ENCODE results near the gene SCFD2. TPM values are rescaled to one million over a fixed set of nuclear protein-coding genes. Genes with fewer than 3 reads are reported as not detected.

Gene SCFD2
- polyA plus RNA-seq, 1 donor from 2014 or later = 5.0 TPM

DNA sequence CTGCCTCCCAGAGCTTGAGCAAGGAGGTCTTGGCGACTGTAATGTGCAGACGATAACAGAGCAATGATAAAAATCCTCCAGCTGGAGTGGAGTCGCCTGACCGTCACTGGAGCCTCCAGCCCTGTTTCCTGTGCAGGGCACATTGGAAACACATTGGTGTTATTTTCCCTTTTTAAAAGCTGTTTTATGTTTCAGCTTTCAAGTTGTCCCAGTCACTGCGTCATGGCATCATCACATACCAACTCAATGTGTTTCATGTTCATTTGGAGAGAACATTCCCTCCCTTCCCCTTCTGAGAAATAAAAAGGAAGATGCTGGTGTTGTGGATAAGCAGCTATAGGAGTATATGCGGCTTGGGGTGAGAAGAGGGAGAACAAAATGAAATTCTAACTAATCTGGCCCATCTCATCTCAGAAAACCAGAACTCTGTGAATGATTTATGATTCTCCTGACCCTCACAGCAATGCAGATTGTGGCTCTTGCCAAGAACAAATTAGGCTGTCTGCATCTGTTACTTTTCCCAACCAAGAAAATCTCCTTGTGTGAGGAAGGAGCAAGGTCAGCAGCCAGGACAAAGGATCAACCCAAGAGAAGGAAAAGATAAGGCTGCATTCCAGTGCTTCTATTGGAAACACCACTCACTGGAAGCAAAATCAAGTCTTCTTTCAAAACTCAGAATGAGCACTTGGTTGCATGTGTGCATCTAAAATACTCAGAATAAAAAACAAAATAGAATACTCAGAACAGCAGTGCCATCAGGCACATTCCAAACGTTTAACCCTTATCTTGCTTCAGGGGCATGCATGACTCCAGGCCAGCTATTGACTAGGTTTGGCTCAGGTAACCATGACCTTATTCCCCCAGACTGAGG is 369.4 kb downstream of the SCFD2 start:
- H3K27me3 ChIP-seq (ENCODE audit: insufficient read depth, low read depth, low read length) = no peaks in the 10 kb centered on the region
- H2AFZ ChIP-seq (ENCODE audit: low read depth, low read length) = no peak overlapping the region
- H3K9ac ChIP-seq (ENCODE audit: low read length) = no peak overlapping the region
- H3K9me3 ChIP-seq (ENCODE audit: low read length) = no peaks in the 10 kb centered on the region
- H3K4me2 ChIP-seq (ENCODE audit: low read length) = no peak overlapping the region
- no peak for TF ChIP-seq SMC3 (conservative IDR thresholded peaks at IDR 0.05; ENCODE audit: poor library complexity)
- TF ChIP-seq, protein P1, sequence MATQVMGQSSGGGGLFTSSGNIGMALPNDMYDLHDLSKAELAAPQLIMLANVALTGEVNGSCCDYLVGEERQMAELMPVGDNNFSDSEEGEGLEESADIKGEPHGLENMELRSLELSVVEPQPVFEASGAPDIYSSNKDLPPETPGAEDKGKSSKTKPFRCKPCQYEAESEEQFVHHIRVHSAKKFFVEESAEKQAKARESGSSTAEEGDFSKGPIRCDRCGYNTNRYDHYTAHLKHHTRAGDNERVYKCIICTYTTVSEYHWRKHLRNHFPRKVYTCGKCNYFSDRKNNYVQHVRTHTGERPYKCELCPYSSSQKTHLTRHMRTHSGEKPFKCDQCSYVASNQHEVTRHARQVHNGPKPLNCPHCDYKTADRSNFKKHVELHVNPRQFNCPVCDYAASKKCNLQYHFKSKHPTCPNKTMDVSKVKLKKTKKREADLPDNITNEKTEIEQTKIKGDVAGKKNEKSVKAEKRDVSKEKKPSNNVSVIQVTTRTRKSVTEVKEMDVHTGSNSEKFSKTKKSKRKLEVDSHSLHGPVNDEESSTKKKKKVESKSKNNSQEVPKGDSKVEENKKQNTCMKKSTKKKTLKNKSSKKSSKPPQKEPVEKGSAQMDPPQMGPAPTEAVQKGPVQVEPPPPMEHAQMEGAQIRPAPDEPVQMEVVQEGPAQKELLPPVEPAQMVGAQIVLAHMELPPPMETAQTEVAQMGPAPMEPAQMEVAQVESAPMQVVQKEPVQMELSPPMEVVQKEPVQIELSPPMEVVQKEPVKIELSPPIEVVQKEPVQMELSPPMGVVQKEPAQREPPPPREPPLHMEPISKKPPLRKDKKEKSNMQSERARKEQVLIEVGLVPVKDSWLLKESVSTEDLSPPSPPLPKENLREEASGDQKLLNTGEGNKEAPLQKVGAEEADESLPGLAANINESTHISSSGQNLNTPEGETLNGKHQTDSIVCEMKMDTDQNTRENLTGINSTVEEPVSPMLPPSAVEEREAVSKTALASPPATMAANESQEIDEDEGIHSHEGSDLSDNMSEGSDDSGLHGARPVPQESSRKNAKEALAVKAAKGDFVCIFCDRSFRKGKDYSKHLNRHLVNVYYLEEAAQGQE (IDR thresholded peaks at IDR 0.05; ENCODE audit: borderline replicate concordance) = no peak
- TF ChIP-seq, protein P2, sequence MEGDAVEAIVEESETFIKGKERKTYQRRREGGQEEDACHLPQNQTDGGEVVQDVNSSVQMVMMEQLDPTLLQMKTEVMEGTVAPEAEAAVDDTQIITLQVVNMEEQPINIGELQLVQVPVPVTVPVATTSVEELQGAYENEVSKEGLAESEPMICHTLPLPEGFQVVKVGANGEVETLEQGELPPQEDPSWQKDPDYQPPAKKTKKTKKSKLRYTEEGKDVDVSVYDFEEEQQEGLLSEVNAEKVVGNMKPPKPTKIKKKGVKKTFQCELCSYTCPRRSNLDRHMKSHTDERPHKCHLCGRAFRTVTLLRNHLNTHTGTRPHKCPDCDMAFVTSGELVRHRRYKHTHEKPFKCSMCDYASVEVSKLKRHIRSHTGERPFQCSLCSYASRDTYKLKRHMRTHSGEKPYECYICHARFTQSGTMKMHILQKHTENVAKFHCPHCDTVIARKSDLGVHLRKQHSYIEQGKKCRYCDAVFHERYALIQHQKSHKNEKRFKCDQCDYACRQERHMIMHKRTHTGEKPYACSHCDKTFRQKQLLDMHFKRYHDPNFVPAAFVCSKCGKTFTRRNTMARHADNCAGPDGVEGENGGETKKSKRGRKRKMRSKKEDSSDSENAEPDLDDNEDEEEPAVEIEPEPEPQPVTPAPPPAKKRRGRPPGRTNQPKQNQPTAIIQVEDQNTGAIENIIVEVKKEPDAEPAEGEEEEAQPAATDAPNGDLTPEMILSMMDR (IDR thresholded peaks at IDR 0.05; ENCODE audit: poor library complexity, severe bottlenecking) = no peak
- no peak for TF ChIP-seq POLR2AphosphoS5 (IDR thresholded peaks at IDR 0.05)
- H3K36me3 ChIP-seq (ENCODE audit: insufficient read depth, low read length) = no peaks in the 10 kb centered on the region
- no peaks in the 10 kb centered on the region for H4K20me1 ChIP-seq (ENCODE audit: insufficient read depth)
- H3K79me2 ChIP-seq (replicated peaks; ENCODE audit: insufficient read depth, low read length) = no peaks in the 10 kb centered on the region
- H3K9me2 ChIP-seq (ENCODE audit: insufficient read depth, low read length) = no peaks in the 10 kb centered on the region
- no peak overlapping the region for H3K4me3 ChIP-seq (ENCODE audit: low read length)
- H3K27ac ChIP-seq (ENCODE audit: low read length) = no peak overlapping the region
- no peaks in the 10 kb centered on the region for H3F3A ChIP-seq (ENCODE audit: insufficient read depth, low read length, poor library complexity, severe bottlenecking)

DNA sequence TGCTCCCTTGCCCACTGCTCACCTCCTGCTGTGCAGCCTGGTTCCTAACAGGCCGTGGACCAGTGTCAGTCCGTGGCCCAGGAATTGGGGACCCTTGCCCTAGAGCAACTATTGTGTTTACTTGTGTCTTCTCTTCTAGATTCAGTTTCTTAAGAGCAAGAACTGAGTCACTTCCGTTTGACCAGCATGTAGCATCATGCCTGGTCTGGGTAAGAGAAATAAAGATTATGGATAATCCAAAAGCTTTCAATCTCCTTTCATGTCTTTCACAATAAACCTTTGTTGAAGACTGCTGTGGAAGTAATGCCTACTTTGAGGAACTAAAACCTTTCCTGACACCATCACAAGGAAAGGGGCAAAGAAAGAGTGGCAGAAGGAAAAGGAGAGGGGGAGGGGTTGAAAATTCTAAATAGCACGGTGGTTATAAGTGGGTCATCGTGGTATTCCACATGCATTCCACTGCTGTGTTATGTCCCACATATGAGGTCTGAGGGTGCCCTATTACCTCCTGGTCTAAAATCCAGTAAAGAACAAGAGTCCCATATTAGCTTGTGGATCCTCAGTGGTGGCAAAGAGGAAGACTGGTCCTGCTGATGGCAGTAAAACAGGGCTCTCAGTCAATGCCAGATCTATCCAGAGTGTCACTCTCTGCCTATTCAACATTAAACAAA is 370.4 kb downstream of the SCFD2 start:
- H2AFZ ChIP-seq (ENCODE audit: low read depth, low read length) = no peak overlapping the region
- no peaks in the 10 kb centered on the region for H3K79me2 ChIP-seq (replicated peaks; ENCODE audit: insufficient read depth, low read length)
- H3K4me3 ChIP-seq (ENCODE audit: low read length) = no peak overlapping the region
- no peaks in the 10 kb centered on the region for H3F3A ChIP-seq (ENCODE audit: insufficient read depth, low read length, poor library complexity, severe bottlenecking)
- peaks cover 2% of the 10 kb centered on the region for H3K9me3 ChIP-seq (ENCODE audit: low read length)
- no peaks in the 10 kb centered on the region for H4K20me1 ChIP-seq (ENCODE audit: insufficient read depth)
- no peaks in the 10 kb centered on the region for H3K9me2 ChIP-seq (ENCODE audit: insufficient read depth, low read length)
- no peaks in the 10 kb centered on the region for H3K27me3 ChIP-seq (ENCODE audit: insufficient read depth, low read depth, low read length)
- no peak for TF ChIP-seq EP300 (conservative IDR thresholded peaks at IDR 0.05; ENCODE audit: poor library complexity, severe bottlenecking)
- TF ChIP-seq MXI1 (conservative IDR thresholded peaks at IDR 0.05; ENCODE audit: poor library complexity, severe bottlenecking) = no peak
- TF ChIP-seq POLR2AphosphoS5 (IDR thresholded peaks at IDR 0.05) = no peak
- no peak for TF ChIP-seq SMC3 (conservative IDR thresholded peaks at IDR 0.05; ENCODE audit: poor library complexity)
- TF ChIP-seq RAD21 (conservative IDR thresholded peaks at IDR 0.05) = no peak
- TF ChIP-seq TAF1 (IDR thresholded peaks at IDR 0.05; ENCODE audit: low read depth) = no peak
- TF ChIP-seq EZH2 (IDR thresholded peaks at IDR 0.05; ENCODE audit: borderline replicate concordance, insufficient read depth, low read length, poor library complexity, severe bottlenecking) = no peak
- TF ChIP-seq, protein P2 (IDR thresholded peaks at IDR 0.05; ENCODE audit: poor library complexity, severe bottlenecking) = no peak
- TF ChIP-seq, protein P1 (IDR thresholded peaks at IDR 0.05; ENCODE audit: borderline replicate concordance) = no peak
- no peaks in the 10 kb centered on the region for H3K36me3 ChIP-seq (ENCODE audit: insufficient read depth, low read length)
- no peak overlapping the region for H3K4me2 ChIP-seq (ENCODE audit: low read length)
- no peak overlapping the region for H3K9ac ChIP-seq (ENCODE audit: low read length)
- no peak overlapping the region for H3K27ac ChIP-seq (ENCODE audit: low read length)
